ENCODE measurements around the gene SORT1. TPM values are rescaled to one million over a fixed set of nuclear protein-coding genes. Genes with fewer than 3 reads are reported as not detected.

Gene SORT1
- total RNA-seq, 1 donor = 48.5 TPM

Other genes starting within 250 kb of the SORT1 start
- 361 and 392 TPM in 2 replicates for gene SARS1, start 184.0 kb downstream of the SORT1 start, total RNA-seq
- gene CELSR2, start 148.4 kb downstream of the SORT1 start, total RNA-seq = 1.4 and 1.5 TPM in 2 replicates
- gene PSRC1, start 114.8 kb downstream of the SORT1 start, total RNA-seq = 5.4 and 5.9 TPM in 2 replicates
- not detected in 2 replicates for gene MYBPHL, start 90.9 kb downstream of the SORT1 start, total RNA-seq
- gene PSMA5, start 28.5 kb upstream of the SORT1 start, total RNA-seq = 41.5 and 45.6 TPM in 2 replicates
- 0.88 and 1.8 TPM in 2 replicates for gene SYPL2, start 68.6 kb upstream of the SORT1 start, total RNA-seq
- gene ATXN7L2, start 86.0 kb upstream of the SORT1 start, total RNA-seq = 1.8 and 3.5 TPM in 2 replicates
- gene CYB561D1, start 96.2 kb upstream of the SORT1 start, total RNA-seq = 6.5 and 10.5 TPM in 2 replicates
- 2.1 and 2.5 TPM in 2 replicates for gene AMIGO1, start 111.8 kb upstream of the SORT1 start, total RNA-seq
- not detected in 2 replicates for gene GPR61, start 142.0 kb upstream of the SORT1 start, total RNA-seq
- gene GNAI3, start 150.7 kb upstream of the SORT1 start, total RNA-seq = 14.1 and 15.0 TPM in 2 replicates
- gene GNAT2, start 221.7 kb upstream of the SORT1 start, total RNA-seq = 0.29 and 0.72 TPM in 2 replicates
- 55.4 and 59.4 TPM in 2 replicates for gene AMPD2, start 221.9 kb upstream of the SORT1 start, total RNA-seq

Measured in osteoblast (primary cell).